GM04503 (cell line): ENCODE results near the gene RBFOX2.
"Not testable (repeated sequence)": the region's sequence is repeated elsewhere in the genome, so short reads cannot be mapped to it uniquely, and the experiment has no call there.

Experiments
- DNase-seq: peaks from one replicate; pipeline ENCODE4 v3.0.0-alpha.2; 2012; ENCODE audit warnings: low read depth

Gene RBFOX2

GRCh38 chr22:35733791-35734516 is 294.7 kb downstream of the RBFOX2 start:
- no peak for DNase-seq

GRCh38 chr22:35733036-35733435 is 295.6 kb downstream of the RBFOX2 start:
- no peak for DNase-seq

DNA sequence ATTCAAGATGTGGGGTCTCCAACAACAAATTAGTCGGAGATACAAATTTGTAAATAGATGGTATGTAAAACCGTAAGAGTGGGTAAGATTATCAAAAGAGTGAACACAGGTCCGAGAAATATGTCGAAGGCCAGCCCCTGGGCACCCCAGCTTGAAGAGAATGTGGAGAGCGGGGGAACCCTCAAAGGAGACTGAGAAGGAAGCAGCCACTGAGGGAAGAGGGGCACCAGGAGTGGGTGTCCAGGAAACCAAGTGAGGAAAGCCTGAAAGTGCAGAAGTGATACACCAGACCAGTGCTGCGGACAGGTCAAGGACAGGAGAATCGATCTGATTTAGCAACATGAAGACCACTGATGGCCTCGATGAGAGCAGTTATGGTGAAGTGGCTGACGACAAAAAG is 296.5 kb downstream of the RBFOX2 start:
- DNase-seq = no peak

DNA sequence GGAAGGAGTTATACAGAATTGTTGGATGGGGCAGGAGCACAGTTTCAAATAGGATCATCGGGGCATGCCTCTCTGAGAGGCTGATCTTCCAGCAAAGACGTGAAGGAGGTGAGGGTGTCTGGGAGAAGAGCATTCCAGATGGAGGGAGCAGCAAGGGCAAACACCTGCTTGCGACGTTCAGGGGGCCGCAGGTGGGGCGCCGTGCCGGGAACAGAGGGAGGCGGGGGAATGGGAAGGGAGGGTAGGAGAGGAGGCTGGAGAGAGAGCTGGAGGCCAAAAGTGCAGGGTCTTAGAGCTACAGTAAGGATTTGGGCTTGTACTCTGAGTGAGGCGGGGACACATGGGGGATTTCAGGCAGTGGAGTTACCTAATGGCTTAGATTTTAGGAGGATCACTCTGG is 297.3 kb downstream of the RBFOX2 start:
- no peak for DNase-seq

DNA sequence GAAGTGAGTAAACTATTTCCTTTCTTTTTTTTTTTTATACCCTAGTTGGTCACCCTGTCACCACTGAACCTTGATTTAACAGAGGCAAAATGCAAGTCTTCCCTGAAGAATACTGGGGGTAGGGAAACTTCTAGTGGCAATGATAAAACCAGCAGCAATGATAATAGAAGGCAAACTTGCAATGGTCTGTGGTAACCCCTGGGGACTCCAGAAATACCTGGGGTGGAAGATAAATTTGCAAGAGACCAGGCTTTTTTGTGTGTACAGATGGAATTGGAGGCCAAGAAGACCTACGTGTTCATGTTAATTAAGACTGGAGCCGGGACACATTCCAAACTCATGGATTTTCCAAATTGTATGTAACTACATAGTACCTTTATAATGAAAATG is 299.3 kb downstream of the RBFOX2 start:
- DNase-seq = no peak

GRCh38 chr22:35728639-35729308 is 299.9 kb downstream of the RBFOX2 start:
- no peak for DNase-seq

DNA sequence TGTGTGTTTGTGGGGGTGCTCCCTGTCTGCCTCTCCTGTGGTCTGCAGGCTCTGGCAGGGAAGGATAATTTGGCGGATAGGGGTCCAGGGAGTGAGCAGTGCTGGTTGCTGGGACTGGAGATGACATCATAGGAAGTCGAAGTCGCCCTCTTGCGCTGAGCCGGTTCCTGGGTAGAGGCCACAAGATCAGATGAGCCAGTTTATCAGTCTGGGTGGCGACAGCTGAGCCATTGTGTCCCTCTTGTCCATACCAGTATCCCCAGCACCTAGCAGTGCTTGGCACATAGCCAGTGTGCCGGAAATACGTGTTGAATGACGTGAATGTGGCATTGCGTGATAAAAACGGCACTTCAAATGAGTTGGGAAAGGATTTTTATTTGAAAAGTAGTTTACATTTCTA is 301.2 kb downstream of the RBFOX2 start:
- DNase-seq = no peak

GRCh38 chr22:35726933-35727332 is 301.7 kb downstream of the RBFOX2 start:
- DNase-seq = no peak

- DNase-seq = no peak
Measured at GRCh38 chr22:35726398-35726797, 302.2 kb downstream of the RBFOX2 start.

GRCh38 chr22:35725521-35725920 is 303.1 kb downstream of the RBFOX2 start:
- no peak for DNase-seq

- no peak for DNase-seq
Measured at GRCh38 chr22:35721960-35722359, 306.7 kb downstream of the RBFOX2 start.

GRCh38 chr22:35719212-35719875 is 309.3 kb downstream of the RBFOX2 start:
- DNase-seq = no peak

GRCh38 chr22:35717572-35717971 is 311.1 kb downstream of the RBFOX2 start, which contains the start of gene APOL5:
Gene APOL5 (plus strand): TSS chr22:35717872. CDS start chr22:35717872, 0 bp downstream.
- DNase-seq = no peak

DNA sequence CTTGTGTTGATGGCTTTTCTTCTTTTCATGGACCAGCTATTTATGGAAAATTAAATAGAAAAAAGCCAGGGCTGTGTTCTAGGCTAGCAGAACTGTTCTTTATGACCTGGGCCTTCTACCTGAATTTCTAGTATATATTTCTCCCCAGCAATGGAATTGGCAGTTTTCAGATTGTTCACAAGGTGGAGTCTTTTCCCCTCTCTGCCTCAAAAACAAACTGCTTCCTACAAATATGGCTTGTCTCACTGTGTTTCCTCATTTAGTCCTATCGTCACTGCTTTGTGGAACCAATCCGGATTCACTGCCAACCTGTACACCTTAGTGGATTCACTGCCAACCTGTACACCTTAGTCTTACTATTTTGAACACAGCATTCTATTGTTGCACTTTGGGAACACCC is 316.0 kb downstream of the RBFOX2 start:
- no peak for DNase-seq

GRCh38 chr22:35711336-35711735 is 317.3 kb downstream of the RBFOX2 start:
- no peak for DNase-seq

DNA sequence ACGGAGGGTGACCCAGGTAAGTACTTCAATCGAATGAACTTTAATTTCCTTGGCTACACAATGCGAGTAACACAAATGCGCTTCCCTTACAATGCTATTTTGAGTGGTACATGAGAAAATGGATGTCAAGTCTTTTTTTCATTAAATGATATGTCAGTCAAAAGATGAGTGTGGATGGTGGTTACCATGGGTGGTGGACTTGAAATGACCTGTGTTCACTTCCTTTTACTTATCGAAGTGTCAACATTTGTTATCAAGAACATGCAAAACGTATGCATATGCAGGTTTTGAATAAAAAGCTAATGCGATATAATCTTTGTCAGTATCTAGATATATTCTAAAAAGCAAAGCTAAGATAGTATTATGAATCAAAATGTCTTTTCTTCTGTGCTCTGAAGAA is 319.7 kb downstream of the RBFOX2 start:
- DNase-seq = no peak

DNA sequence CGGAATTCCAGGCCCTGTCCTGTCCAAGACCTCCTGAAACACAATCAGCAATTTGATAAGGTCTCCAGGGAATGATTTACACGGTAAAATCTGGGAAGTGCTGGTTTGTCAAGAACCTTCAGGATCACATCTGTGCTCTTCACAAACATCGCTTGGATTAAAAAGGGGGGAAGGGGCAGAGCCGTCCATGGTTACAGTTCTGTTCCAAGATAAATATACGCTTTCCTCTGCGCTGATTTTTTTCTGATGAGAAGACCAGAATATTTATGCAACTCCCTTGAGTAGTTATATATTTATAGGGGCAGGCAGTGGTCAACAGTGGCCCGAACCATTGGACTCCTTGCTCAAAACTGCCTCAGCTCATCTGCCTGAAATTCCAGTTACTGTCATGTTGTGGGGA is 320.2 kb downstream of the RBFOX2 start:
- DNase-seq = no peak

- peak; percentile 40 for DNase-seq
Measured at GRCh38 chr22:35705141-35705540, 323.5 kb downstream of the RBFOX2 start.

DNA sequence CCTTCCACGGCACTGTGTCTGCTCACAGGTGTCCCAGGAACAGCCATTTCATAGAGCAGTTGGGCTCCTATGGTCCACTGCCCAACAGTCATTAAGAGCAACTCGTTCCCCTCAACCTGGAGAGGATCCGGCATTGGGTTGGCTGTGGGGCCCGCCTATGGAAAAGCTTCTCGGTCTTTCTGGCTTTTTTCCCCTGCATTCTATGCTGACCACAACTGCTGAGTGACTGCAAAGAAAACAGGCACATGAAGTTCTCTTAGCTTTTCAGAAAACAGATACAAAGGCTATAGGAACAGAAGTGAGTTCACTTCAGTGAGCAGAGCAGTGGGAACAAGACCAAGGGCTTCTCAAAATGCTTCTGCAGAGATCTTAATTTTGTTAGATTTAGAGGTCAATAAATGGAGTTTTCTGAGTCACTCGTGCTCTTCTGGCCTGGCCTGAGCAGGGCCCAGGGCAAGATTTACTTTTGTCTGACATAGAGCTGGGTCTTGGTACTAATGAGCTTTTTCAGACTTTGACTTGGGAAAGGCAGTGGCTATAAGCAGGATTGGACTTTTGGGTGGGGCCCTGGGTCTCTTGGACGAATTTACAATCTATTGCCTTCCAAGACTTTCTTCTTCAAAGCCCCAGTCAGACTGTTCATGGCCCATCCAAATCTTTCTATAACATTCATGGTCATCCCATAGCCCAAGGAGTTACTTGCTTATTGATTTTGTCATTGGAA is 324.6 kb downstream of the RBFOX2 start:
- no peak for DNase-seq

DNA sequence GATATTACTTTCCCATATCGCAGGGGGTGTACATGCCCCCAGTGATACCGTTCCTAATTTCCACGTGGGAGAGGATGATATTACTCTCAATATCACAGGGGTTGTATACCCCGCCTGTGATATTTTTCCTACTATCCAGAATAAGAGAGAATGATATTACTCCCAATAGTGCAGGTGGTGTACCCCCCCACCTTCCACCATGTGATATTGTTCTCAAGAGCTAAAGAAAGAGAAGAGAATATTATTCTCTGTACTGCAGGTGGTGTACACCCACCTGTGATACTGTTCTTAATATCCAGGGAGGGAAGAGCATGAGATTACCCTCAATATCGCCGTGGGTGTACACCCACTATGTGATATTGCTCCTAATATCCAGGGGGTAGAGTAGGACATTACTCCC is 328.8 kb downstream of the RBFOX2 start:
- not testable (repeated sequence) for DNase-seq

GRCh38 chr22:35697142-35697541 is 331.5 kb downstream of the RBFOX2 start:
- DNase-seq = no peak

DNA sequence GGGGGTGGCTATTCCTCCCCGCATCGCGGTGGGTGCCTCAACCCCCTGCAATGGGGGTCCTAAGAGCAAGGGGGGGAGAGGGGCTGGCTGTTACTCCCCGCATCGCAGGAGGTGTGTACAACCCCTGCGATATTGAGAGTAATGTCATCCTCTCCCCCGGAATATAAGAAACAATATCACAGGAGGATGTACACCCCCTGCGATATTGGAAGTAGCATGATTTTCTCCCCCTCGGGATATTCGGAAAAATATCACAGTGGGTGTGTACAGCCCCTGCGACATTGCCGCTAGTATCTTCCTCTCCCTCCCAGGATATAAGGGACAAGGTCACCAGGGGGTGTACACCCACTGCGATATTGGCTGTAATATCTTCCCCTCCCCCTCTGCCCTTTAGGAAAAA is 333.4 kb downstream of the RBFOX2 start:
- DNase-seq = no peak

DNA sequence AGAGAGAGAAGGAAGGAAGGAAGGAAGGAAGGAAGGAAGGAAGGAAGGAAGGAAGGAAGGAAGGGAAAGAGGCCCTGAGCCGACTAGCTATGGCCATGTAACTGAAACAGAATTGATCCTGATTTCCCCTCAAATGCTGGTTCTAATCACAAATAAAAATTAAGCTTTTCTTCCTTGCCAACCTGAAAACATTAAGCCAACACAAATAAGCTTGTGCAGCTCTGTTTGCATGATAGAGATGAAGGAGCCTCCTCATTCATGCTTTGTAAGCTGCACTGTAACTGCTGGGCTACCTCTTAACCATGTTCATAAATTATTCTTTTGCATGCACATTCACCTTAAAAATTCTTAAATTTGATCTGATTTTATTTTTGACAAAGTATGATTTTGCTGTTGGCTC is 338.6 kb downstream of the RBFOX2 start:
- DNase-seq = no peak
